CD14-positive monocyte (primary cell): Measurements from ENCODE around the gene CLEC4M. TPM values are rescaled to one million over a fixed set of nuclear protein-coding genes. Genes with fewer than 3 reads are reported as not detected.

Experiments used
- DNase-seq, 3 donors: peaks; one replicate each; pipeline ENCODE4 v3.0.0-alpha.2; 2011 to 2022
- H2AFZ ChIP-seq: 2 replicates; pipeline ENCODE4 v1.6.0; 2012; ENCODE audit warnings: mild to moderate bottlenecking, low read depth, low read length, inconsistent platforms; ENCODE audit not compliant: insufficient read depth, poor library complexity, severe bottlenecking
- H3K27ac ChIP-seq, 2 donors: 1 replicate in 1 of 2; 2 replicates in 1 of 2; pipeline ENCODE4 v1.5.1; 2012 to 2013; ENCODE audit warnings: low read length in 2 of 2, control low read depth in 1 of 2, inconsistent platforms in 1 of 2, low read depth in 1 of 2, mild to moderate bottlenecking in 1 of 2
- H3K27me3 ChIP-seq, 2 donors: one replicate each; pipeline versions ENCODE4 v1.6.0 to v1.6.1; 2011 to 2013; ENCODE audit warnings: low read length in 2 of 2; ENCODE audit not compliant: control insufficient read depth in 2 of 2, insufficient read depth in 2 of 2
- H3K36me3 ChIP-seq, 2 donors: replicated peaks in 1 of 2; 1 replicate in 1 of 2; 2 replicates in 1 of 2; pipeline versions ENCODE4 v1.5.1 to v1.6.1; 2012 to 2013; ENCODE audit warnings: low read length in 2 of 2, control low read depth in 1 of 2, inconsistent platforms in 1 of 2, mild to moderate bottlenecking in 1 of 2; ENCODE audit not compliant: insufficient read depth in 2 of 2, control insufficient read depth in 1 of 2
- H3K4me1 ChIP-seq, 2 donors: 1 replicate in 1 of 2; 2 replicates in 1 of 2; pipeline versions ENCODE4 v1.5.1 to v1.6.1; 2012 to 2013; ENCODE audit warnings: low read length in 2 of 2, control low read depth in 1 of 2, inconsistent platforms in 1 of 2, mild to moderate bottlenecking in 1 of 2, moderate library complexity in 1 of 2; ENCODE audit not compliant: insufficient read depth in 2 of 2, control insufficient read depth in 1 of 2
- H3K4me2 ChIP-seq: replicated peaks from 2 replicates; pipeline ENCODE3; 2012; ENCODE audit warnings: low read length, moderate library complexity, mild to moderate bottlenecking; ENCODE audit not compliant: poor library complexity, severe bottlenecking; ENCODE audit errors: extremely low read depth
- H3K4me3 ChIP-seq, 3 experiments: fragments of 200-600 bp in 1 of 3; sonication (generic) in 1 of 3; replicated peaks in 1 of 3; 1 replicate in 2 of 3; 2 replicates in 1 of 3; pipeline ENCODE4 v1.5.1; 2011 to 2013; ENCODE audit warnings: low read length in 3 of 3, mild to moderate bottlenecking in 3 of 3, control low read depth in 2 of 3, low read depth in 2 of 3, inconsistent platforms in 1 of 3, moderate library complexity in 1 of 3
- H3K79me2 ChIP-seq: 2 replicates; pipeline ENCODE4 v1.6.0; 2012; ENCODE audit warnings: mild to moderate bottlenecking, control low read depth, inconsistent platforms, low read length, moderate library complexity; ENCODE audit not compliant: insufficient read depth
- H3K9ac ChIP-seq: 2 replicates; pipeline ENCODE4 v1.6.0; 2017; ENCODE audit warnings: low read length, mild to moderate bottlenecking; ENCODE audit not compliant: insufficient read depth, poor library complexity, severe bottlenecking
- H3K9me3 ChIP-seq, 2 donors: replicated peaks in 1 of 2; 1 replicate in 1 of 2; 2 replicates in 1 of 2; pipeline versions ENCODE4 v1.5.1 to v1.6.1; 2012 to 2013; ENCODE audit warnings: low read length in 2 of 2, control low read depth in 1 of 2; ENCODE audit not compliant: control insufficient read depth in 1 of 2, insufficient read depth in 1 of 2
- H4K20me1 ChIP-seq: 2 replicates; pipeline ENCODE4 v1.6.0; 2012; ENCODE audit warnings: mild to moderate bottlenecking, low read length, control low read depth, moderate library complexity; ENCODE audit not compliant: insufficient read depth
- H3K27ac Mint-ChIP-seq, 7 donors: one replicate each; pipeline ENCODE4 v1.8.0; 2020; ENCODE audit warnings: mild to moderate bottlenecking in 7 of 7, mixed read lengths in 7 of 7, moderate library complexity in 6 of 7, inconsistent platforms in 2 of 7
- H3K27me3 Mint-ChIP-seq, 3 donors: one replicate each; pipeline ENCODE4 v1.8.0; 2021 to 2022; ENCODE audit warnings: low read depth in 3 of 3, mild to moderate bottlenecking in 3 of 3, mixed read lengths in 3 of 3, moderate library complexity in 3 of 3, inconsistent platforms in 1 of 3
- H3K36me3 Mint-ChIP-seq, 2 donors: one replicate each; pipeline ENCODE4 v1.8.0; 2020; ENCODE audit warnings: mixed read lengths in 2 of 2, inconsistent platforms in 1 of 2, mild to moderate bottlenecking in 1 of 2
- H3K4me1 Mint-ChIP-seq: one replicate; pipeline ENCODE4 v1.8.0; 2020; ENCODE audit warnings: mild to moderate bottlenecking, mixed read lengths
- H3K4me3 Mint-ChIP-seq, 2 donors: one replicate each; pipeline ENCODE4 v1.8.0; 2020; ENCODE audit warnings: mild to moderate bottlenecking in 2 of 2, mixed read lengths in 2 of 2, moderate library complexity in 1 of 2
- H3K9me3 Mint-ChIP-seq, 7 donors: one replicate each; pipeline ENCODE4 v1.8.0; 2020 to 2022; ENCODE audit warnings: mixed read lengths in 7 of 7, mild to moderate bottlenecking in 6 of 7, moderate library complexity in 6 of 7, inconsistent platforms in 2 of 7
- WGBS: methylation state at CpG from one replicate; pipeline ENCODE4 v1.1.5; 2013; ENCODE audit warnings: missing lambda C conversion rate; ENCODE audit not compliant: insufficient coverage; 5-methylcytosine and 5-hydroxymethylcytosine counted together
- intact Hi-C, 2 donors: fragments of 100-400 bp; cut with micrococcal nuclease; formaldehyde crosslinking; loops; one replicate each; pipeline versions ENCODE4 v1.15.0 to v1.15.1; 2023
- polyA plus RNA-seq, 3 donors: library from polyadenylated mRNA; depleted of rRNA in 1 of 3; unstranded in 2 of 3; stranded (reverse) in 1 of 3; fragments of 300-500 nt in 2 of 3; fragments of >200 nt in 1 of 3; fragmentation: Illumina TruSeq in 2 of 3; gene quantifications; 1 replicate in 2 of 3; 2 replicates in 1 of 3; pipeline ENCODE4 v1.2.3, GENCODE V29; 2012 to 2021
- TF ChIP-seq, protein P1 (sequence below): fragments of 200-600 bp; IDR thresholded peaks from one replicate; pipeline ENCODE4 v1.8.0; 2022; ENCODE audit warnings: antibody characterized with exemption, mild to moderate bottlenecking

The CLEC4M gene
- polyA plus RNA-seq, 3 donors = not detected

DNA sequence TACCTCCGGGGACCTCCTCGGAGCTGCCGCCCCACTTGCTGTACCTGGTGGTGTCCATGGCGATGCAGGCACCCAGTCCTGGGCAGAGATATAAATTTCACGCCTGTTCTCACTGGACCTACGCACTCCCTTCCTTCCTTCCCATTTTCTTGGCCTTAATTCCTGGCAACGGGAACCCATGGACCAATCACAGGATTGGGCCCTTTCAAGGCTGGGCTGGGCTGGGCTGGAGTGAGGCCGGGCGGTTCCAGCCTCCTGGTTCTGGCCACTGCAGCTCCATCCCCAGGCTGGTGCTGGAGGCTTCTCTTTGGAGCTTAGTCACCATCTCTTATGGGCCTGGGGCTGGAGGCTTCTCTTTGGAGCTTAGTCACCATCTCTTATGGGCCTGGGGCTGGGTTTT is 31.0 kb upstream of the CLEC4M start, which contains the start of gene CLEC4G:
TSS of gene CLEC4G (minus strand) at position 66 of the 400 bp plus-strand sequence. CDS start at position 58, 8 bp downstream.
- Mint-ChIP-seq H3K36me3 (peaks cover 0 to 13% of the 10 kb centered on the region in 2 donors), H3K27ac (peak within 1 kb of the TSS in 1 of 7 donors; percentile 56), H3K4me3 (peak within 1 kb of the TSS; percentile 20 to 30), H3K27me3 (peaks cover 2 to 22% (median 19%) of the 10 kb centered on the region in 3 donors), H3K9me3 (peaks cover 0 to 6% (median 0%) of the 10 kb centered on the region in 7 donors), H3K4me1 (peaks cover 61% of the 10 kb centered on the region)
- WGBS = 95% methylated on average over 8 of the region's 9 CpGs
- intact Hi-C loops = no loop called here
- H3K4me1 ChIP-seq = peaks cover 50 to 71% of the 10 kb centered on the region in 2 donors
- TF ChIP-seq, protein P1, sequence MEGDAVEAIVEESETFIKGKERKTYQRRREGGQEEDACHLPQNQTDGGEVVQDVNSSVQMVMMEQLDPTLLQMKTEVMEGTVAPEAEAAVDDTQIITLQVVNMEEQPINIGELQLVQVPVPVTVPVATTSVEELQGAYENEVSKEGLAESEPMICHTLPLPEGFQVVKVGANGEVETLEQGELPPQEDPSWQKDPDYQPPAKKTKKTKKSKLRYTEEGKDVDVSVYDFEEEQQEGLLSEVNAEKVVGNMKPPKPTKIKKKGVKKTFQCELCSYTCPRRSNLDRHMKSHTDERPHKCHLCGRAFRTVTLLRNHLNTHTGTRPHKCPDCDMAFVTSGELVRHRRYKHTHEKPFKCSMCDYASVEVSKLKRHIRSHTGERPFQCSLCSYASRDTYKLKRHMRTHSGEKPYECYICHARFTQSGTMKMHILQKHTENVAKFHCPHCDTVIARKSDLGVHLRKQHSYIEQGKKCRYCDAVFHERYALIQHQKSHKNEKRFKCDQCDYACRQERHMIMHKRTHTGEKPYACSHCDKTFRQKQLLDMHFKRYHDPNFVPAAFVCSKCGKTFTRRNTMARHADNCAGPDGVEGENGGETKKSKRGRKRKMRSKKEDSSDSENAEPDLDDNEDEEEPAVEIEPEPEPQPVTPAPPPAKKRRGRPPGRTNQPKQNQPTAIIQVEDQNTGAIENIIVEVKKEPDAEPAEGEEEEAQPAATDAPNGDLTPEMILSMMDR = no peak
- H3K9me3 ChIP-seq = no peaks in the 10 kb centered on the region
- no peaks in the 10 kb centered on the region for H3K36me3 ChIP-seq
- no peaks in the 10 kb centered on the region for H4K20me1 ChIP-seq
- H3K4me2 ChIP-seq = peak within 1 kb of the TSS; percentile 83
- peaks cover 0 to 3% of the 10 kb centered on the region in 2 donors for H3K27me3 ChIP-seq
- no peak for DNase-seq
- H3K9ac ChIP-seq = no peak within 1 kb of the TSS
- H2AFZ ChIP-seq = peak within 1 kb of the TSS; percentile 87
- H3K27ac ChIP-seq = no peak within 1 kb of the TSS
- no peaks in the 10 kb centered on the region for H3K79me2 ChIP-seq
- H3K4me3 ChIP-seq = peak within 1 kb of the TSS in 1 of 3 experiments; percentile 71

DNA sequence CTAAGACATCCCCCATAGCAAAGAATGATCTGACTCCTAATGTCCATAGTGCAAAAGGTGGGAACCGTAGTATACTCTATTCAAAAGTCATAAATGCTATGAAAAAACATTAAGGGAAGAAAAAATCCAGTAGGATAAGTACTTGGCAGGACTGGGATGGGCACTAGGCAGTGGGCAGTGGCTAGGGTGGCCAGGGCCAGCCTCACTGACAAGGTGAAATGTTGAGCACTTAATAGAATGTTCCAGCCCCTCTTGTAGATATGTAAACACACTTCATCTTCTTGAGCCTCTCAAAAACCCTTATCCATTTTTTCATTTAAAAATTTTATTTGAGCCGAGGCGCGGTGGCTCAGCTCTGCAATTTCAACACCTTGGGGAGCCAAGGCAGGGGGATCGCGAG is 29.7 kb upstream of the CLEC4M start:
- intact Hi-C loops = no loop called here
- H2AFZ ChIP-seq = no peak overlapping the region
- Mint-ChIP-seq H3K4me3 (no peak overlapping the region), H3K27me3 (peaks cover 2 to 19% (median 19%) of the 10 kb centered on the region in 3 donors), H3K4me1 (peaks cover 62% of the 10 kb centered on the region), H3K9me3 (peaks cover 0 to 5% (median 0%) of the 10 kb centered on the region in 7 donors), H3K36me3 (peaks cover 0 to 4% of the 10 kb centered on the region in 2 donors), H3K27ac (peak overlapping the region in 4 of 7 donors; percentile 25 to 86 (median 56))
- no peaks in the 10 kb centered on the region for H4K20me1 ChIP-seq
- H3K79me2 ChIP-seq = no peaks in the 10 kb centered on the region
- peaks cover 0 to 3% of the 10 kb centered on the region in 2 donors for H3K27me3 ChIP-seq
- no peaks in the 10 kb centered on the region for H3K36me3 ChIP-seq
- peak overlapping the region; percentile 18 to 86 for H3K27ac ChIP-seq
- DNase-seq = no peak
- H3K4me1 ChIP-seq = peaks cover 50 to 70% of the 10 kb centered on the region in 2 donors
- no peak overlapping the region for H3K4me3 ChIP-seq
- no peaks in the 10 kb centered on the region for H3K9me3 ChIP-seq
- TF ChIP-seq, protein P1 = no peak
- H3K4me2 ChIP-seq = peak overlapping the region; percentile 61
- no CpG with 5 or more reads among the region's 6 CpGs for WGBS
- H3K9ac ChIP-seq = no peak overlapping the region
